Endothelial cell of umbilical vein (primary cell): ENCODE results near the gene LIAS. TPM values are rescaled to one million over a fixed set of nuclear protein-coding genes. Genes with fewer than 3 reads are reported as not detected.

Experiments
- BruUV-seq: library from RNA; stranded (reverse); fragments of 400-500 nt; replicated peaks from 2 replicates; lab custom pipeline; 2021; lab: Mats Ljungman, UMichigan
- CTCF ChIA-PET: fragments of 300-600, 350-600 bp; sonication (Branson Sonifier 250); formaldehyde crosslinking; loops from one replicate; lab custom pipeline; 2021; ENCODE audit warnings: antibody characterized with exemption, inconsistent platforms; lab: Charles Lee
- POLR2A ChIA-PET: fragments of 300-600, 350-600 bp; sonication (Branson Sonifier 250); formaldehyde crosslinking; loops from one replicate; lab custom pipeline; 2021; ENCODE audit warnings: antibody characterized with exemption, inconsistent platforms; lab: Charles Lee
- DNase-seq: peaks from one replicate; pipeline ENCODE4 v3.0.0-alpha.2; 2011; ENCODE audit warnings: low read depth, low spot score
- FAIRE-seq: peaks from 2 replicates; lab custom pipeline; 2011; peaks lifted over from hg19 to GRCh38; lab: Jason Lieb, UNC
- H2AFZ ChIP-seq: 2 replicates; pipeline ENCODE4 v1.6.0; 2012; ENCODE audit warnings: low read depth, low read length, control low read depth, inconsistent platforms
- H3K27ac ChIP-seq: 2 replicates; pipeline ENCODE4 v1.5.1; 2011; ENCODE audit warnings: low read depth, mild to moderate bottlenecking, control low read depth, low read length, moderate library complexity; ENCODE audit not compliant: insufficient read depth
- H3K27me3 ChIP-seq, 2 experiments: 2 replicates each; pipeline versions ENCODE4 v1.6.0 to v1.6.1; 2011; ENCODE audit warnings: low read length in 2 of 2, mixed read lengths in 1 of 2; ENCODE audit not compliant: control insufficient read depth in 2 of 2, insufficient read depth in 2 of 2
- H3K36me3 ChIP-seq, 2 experiments: 2 replicates in 1 of 2; 3 replicates in 1 of 2; pipeline ENCODE4 v1.5.1; 2011; ENCODE audit warnings: low read length in 2 of 2, mild to moderate bottlenecking in 1 of 2, moderate library complexity in 1 of 2; ENCODE audit not compliant: control insufficient read depth in 2 of 2, insufficient read depth in 2 of 2; ENCODE audit errors: extremely low read depth in 1 of 2
- H3K4me1 ChIP-seq: 3 replicates; pipeline ENCODE4 v1.5.1; 2011; ENCODE audit warnings: mild to moderate bottlenecking, low read length; ENCODE audit not compliant: control insufficient read depth, insufficient read depth; ENCODE audit errors: extremely low read depth
- H3K4me2 ChIP-seq: 2 replicates; pipeline ENCODE4 v1.6.1; 2011; ENCODE audit warnings: low read length, control low read depth, mixed read lengths; ENCODE audit not compliant: insufficient read depth
- H3K4me3 ChIP-seq, 3 experiments: fragments of 200-600 bp in 1 of 3; sonication (generic), shearing (Covaris generic) in 1 of 3; replicated peaks in 1 of 3; 2 replicates each; pipeline ENCODE4 v1.5.1; 2011 to 2016; ENCODE audit warnings: control low read depth in 3 of 3, low read length in 3 of 3, mild to moderate bottlenecking in 2 of 3, inconsistent platforms in 1 of 3, low read depth in 1 of 3, moderate library complexity in 1 of 3; ENCODE audit not compliant: insufficient read depth in 1 of 3
- H3K79me2 ChIP-seq: 2 replicates; pipeline ENCODE4 v1.6.0; 2012; ENCODE audit warnings: low read length, inconsistent platforms; ENCODE audit not compliant: control insufficient read depth, insufficient read depth
- H3K9ac ChIP-seq: replicated peaks from 2 replicates; pipeline ENCODE3; 2011; ENCODE audit warnings: low read length, control low read depth; ENCODE audit not compliant: insufficient read depth; ENCODE audit errors: extremely low read depth
- H3K9me1 ChIP-seq: replicated peaks from 3 replicates; pipeline ENCODE4 v1.6.0; 2011; ENCODE audit warnings: mild to moderate bottlenecking, low read length; ENCODE audit not compliant: control insufficient read depth, insufficient read depth; ENCODE audit errors: extremely low read depth
- H3K9me3 ChIP-seq: replicated peaks from 2 replicates; pipeline ENCODE4 v1.5.1; 2012; ENCODE audit warnings: low read length, inconsistent platforms; ENCODE audit not compliant: control insufficient read depth, insufficient read depth
- H4K20me1 ChIP-seq: replicated peaks from 2 replicates; pipeline ENCODE3; 2011; ENCODE audit warnings: mild to moderate bottlenecking, low read length; ENCODE audit not compliant: control insufficient read depth, insufficient read depth; ENCODE audit errors: extremely low read depth
- CTCF ChIP-seq, 2 donors: IDR thresholded peaks; 1 replicate in 1 of 2; 2 replicates in 1 of 2; pipeline ENCODE4 v1.5.1; 2011; ENCODE audit warnings: low read length in 2 of 2, mild to moderate bottlenecking in 2 of 2, moderate library complexity in 2 of 2, control low read depth in 1 of 2, inconsistent platforms in 1 of 2, low read depth in 1 of 2; ENCODE audit not compliant: insufficient read depth in 1 of 2; ENCODE audit errors: extremely low read depth in 1 of 2
- EZH2 ChIP-seq: IDR thresholded peaks from 2 replicates; pipeline ENCODE4 v1.6.1; 2012; ENCODE audit warnings: borderline replicate concordance, low read depth, mild to moderate bottlenecking, moderate library complexity, low read length, inconsistent platforms; ENCODE audit not compliant: severe bottlenecking
- FOS ChIP-seq: IDR thresholded peaks from 2 replicates; pipeline ENCODE4 v1.6.1; 2011; ENCODE audit warnings: mild to moderate bottlenecking, low read length, moderate library complexity, borderline replicate concordance; ENCODE audit not compliant: insufficient read depth
- GATA2 ChIP-seq: IDR thresholded peaks from 2 replicates; pipeline ENCODE4 v1.7.0; 2011; ENCODE audit warnings: low read depth, mild to moderate bottlenecking, moderate library complexity, mixed read lengths, low read length; ENCODE audit not compliant: insufficient read length, insufficient read depth
- JUN ChIP-seq: IDR thresholded peaks from 2 replicates; pipeline ENCODE4 v1.6.1; 2011; ENCODE audit warnings: borderline replicate concordance, low read depth; ENCODE audit not compliant: insufficient read length, insufficient read depth
- MAX ChIP-seq: IDR thresholded peaks from 2 replicates; pipeline ENCODE4 v1.6.1; 2011; ENCODE audit not compliant: insufficient read depth, insufficient read length
- MYC ChIP-seq: IDR thresholded peaks from one replicate; pipeline ENCODE4 v1.6.1; 2011; ENCODE audit warnings: mild to moderate bottlenecking, low read depth, low read length
- POLR2A ChIP-seq: IDR thresholded peaks from 2 replicates; pipeline ENCODE4 v1.6.1; 2012; ENCODE audit warnings: low read depth, mild to moderate bottlenecking, control low read depth, low read length
- POLR2AphosphoS5 ChIP-seq: IDR thresholded peaks from 2 replicates; pipeline ENCODE4 v1.6.1; 2012; ENCODE audit warnings: low read depth, mild to moderate bottlenecking, control low read depth, low read length, moderate library complexity; ENCODE audit not compliant: insufficient read depth
- dilution Hi-C: fragments of 300-500 bp; cut with MboI; formaldehyde crosslinking; loops from one replicate; pipeline ENCODE4 v1.15.0; 2019; ENCODE audit warnings: low sequenced_read_pairs; ENCODE audit not compliant: extremely low pct_ligation_motif_present
- intact Hi-C: fragments of 100-400 bp; cut with micrococcal nuclease; formaldehyde crosslinking; loops from one replicate; pipeline ENCODE4 v1.10.0; 2022
- polyA plus RNA-seq, 4 experiments: library from polyadenylated mRNA; depleted of rRNA in 3 of 4; stranded (reverse) in 3 of 4; unstranded in 1 of 4; fragments of >200 nt; gene quantifications; 2 replicates each; pipeline versions ENCODE4 v1.2.1 to v1.2.3, GENCODE V29; 2011 to 2012; ENCODE audit warnings: missing spikeins in 1 of 4
- total RNA-seq: library from RNA; stranded (reverse); gene quantifications from 2 replicates; pipeline ENCODE4 v1.2.3, GENCODE V29; 2021

LIAS gene
- total and polyA plus RNA-seq, 2 donors (not counting 3 experiments of a cell fraction or from before 2014, with no cell fraction given), result 5.5 to 11.3 TPM

DNA sequence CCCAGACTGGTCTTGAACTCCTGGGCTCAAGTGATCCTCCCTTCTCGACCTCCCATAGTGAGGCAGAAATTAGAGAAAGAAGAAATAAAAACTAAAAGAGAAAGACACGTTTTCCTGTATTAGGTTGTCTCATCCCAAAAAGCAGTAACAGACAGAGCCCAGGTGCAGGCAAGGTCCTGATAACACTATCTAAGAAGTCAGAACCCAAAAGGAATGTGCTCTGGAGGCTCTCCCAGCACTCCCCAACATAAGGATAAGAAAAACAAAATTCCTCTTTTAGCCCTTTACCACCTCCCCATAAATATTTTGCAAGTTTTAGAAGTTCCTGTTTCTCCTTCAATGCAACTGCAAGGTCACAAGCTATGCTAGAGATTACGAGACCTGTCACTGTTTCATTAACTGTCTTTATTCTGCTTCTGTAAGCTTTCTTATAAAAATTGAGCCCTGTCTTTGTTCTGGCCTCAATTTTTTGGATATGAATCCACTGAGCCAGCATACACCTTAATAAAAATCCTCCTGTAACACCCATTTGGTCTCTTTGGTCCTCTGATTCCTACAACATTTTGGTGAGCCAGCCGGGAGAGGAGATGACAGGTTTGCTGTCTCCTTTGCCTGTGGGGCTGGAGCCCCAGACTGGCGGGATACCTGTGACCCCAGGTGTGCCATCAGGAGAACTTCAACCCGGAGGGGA is 25.9 kb downstream of the LIAS start:
- Histone ChIP-seq H3K27me3 (no peaks in the 10 kb centered on the region), H2AFZ (no peak overlapping the region), H3K4me1 (no peaks in the 10 kb centered on the region), H4K20me1 (no peaks in the 10 kb centered on the region), H3K4me3 (no peak overlapping the region), H3K36me3 (no peaks in the 10 kb centered on the region), H3K9me1 (no peaks in the 10 kb centered on the region), H3K9me3 (no peaks in the 10 kb centered on the region), H3K9ac (no peak overlapping the region), H3K27ac (no peak overlapping the region), H3K79me2 (no peaks in the 10 kb centered on the region), H3K4me2 (no peak overlapping the region)
- TF ChIP-seq CTCF (IDR thresholded peaks at IDR 0.05; ENCODE audit: extremely low read depth in 1 of 2, insufficient read depth in 1 of 2, low read depth in 1 of 2, low read length in 2 of 2), result no peak
- no peak for TF ChIP-seq MYC
- no peak for TF ChIP-seq GATA2
- intact Hi-C loops (no loop called here), dilution Hi-C loops (no loop called here)
- ChIA-PET POLR2A (no interaction called here), CTCF (no interaction called here)
- no peak for FAIRE-seq
- no TSS peak for BruUV-seq
- DNase-seq, result no peak

DNA sequence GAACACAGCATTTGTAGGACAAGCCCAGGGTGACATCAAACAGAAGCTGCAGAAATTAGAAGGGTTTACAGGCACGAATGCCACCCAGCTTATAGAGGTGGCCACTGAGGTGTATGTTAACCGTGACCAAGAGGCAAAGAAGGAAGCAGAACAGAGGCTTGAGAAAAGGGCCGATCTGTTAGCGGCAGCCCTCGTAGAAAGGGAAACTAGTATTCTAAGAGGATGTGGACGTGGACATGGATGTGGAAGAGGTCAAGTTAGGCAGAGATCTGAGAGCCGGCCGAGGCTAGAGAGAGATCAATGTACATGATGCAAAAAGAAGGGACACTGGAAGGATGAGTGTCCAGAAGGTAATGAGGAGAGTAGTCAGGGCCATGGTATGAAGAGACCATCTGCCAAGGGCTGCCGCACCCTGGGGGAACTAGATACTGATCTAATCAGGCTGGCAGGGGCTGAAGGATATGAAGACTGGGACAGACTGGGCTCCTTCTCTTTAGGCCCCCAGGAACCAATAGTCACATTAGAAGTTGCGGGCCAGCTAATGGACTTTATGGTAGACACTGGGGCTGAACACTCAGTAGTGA is 27.5 kb downstream of the LIAS start:
- Histone ChIP-seq H3K27me3 (no peaks in the 10 kb centered on the region), H2AFZ (no peak overlapping the region), H3K36me3 (no peaks in the 10 kb centered on the region), H3K79me2 (no peaks in the 10 kb centered on the region), H3K9ac (no peak overlapping the region), H3K9me1 (no peaks in the 10 kb centered on the region), H3K27ac (no peak overlapping the region), H3K4me1 (no peaks in the 10 kb centered on the region), H4K20me1 (no peaks in the 10 kb centered on the region), H3K4me3 (no peak overlapping the region), H3K9me3 (no peaks in the 10 kb centered on the region), H3K4me2 (no peak overlapping the region)
- no TSS peak for BruUV-seq
- no peak for TF ChIP-seq MAX
- TF ChIP-seq CTCF (IDR thresholded peaks at IDR 0.05; ENCODE audit: extremely low read depth in 1 of 2, insufficient read depth in 1 of 2, low read depth in 1 of 2, low read length in 2 of 2), result no peak
- TF ChIP-seq POLR2A, result no peak
- TF ChIP-seq MYC, result no peak
- TF ChIP-seq GATA2, result no peak
- no peak for TF ChIP-seq FOS
- no peak for TF ChIP-seq POLR2AphosphoS5
- no peak for TF ChIP-seq JUN
- TF ChIP-seq EZH2, result no peak
- no peak for DNase-seq
- ChIA-PET CTCF (interaction anchor here (3.6 kb wide), 1 partner anchor 17 kb away, joined by 15 read pairs; no protein-coding TSS in a partner anchor), POLR2A (no interaction called here)
- no peak for FAIRE-seq
- dilution Hi-C loops (no loop called here), intact Hi-C loops (no loop called here)
